Mucosa of rectum (tissue), 2 donors: ENCODE results near the gene PNLDC1.
"Not testable (repeated sequence)": the region's sequence is repeated elsewhere in the genome, so short reads cannot be mapped to it uniquely, and the experiment has no call there.

Source experiments
- H3K27ac ChIP-seq, 2 donors: one replicate each; pipeline ENCODE4 v1.7.0; 2013; ENCODE audit warnings: inconsistent platforms in 2 of 2, low read depth in 2 of 2, low read length in 2 of 2
- H3K27me3 ChIP-seq, 2 donors: one replicate each; pipeline ENCODE4 v1.7.0; 2013; ENCODE audit warnings: low read length in 2 of 2; ENCODE audit not compliant: control insufficient read depth in 2 of 2, insufficient read depth in 2 of 2
- H3K36me3 ChIP-seq, 2 donors: one replicate each; pipeline ENCODE4 v1.7.0; 2013; ENCODE audit warnings: low read length in 2 of 2; ENCODE audit not compliant: control insufficient read depth in 2 of 2, insufficient read depth in 2 of 2
- H3K4me1 ChIP-seq, 2 donors: one replicate each; pipeline ENCODE4 v1.7.0; 2013; ENCODE audit warnings: low read length in 2 of 2, mild to moderate bottlenecking in 1 of 2; ENCODE audit not compliant: control insufficient read depth in 2 of 2, insufficient read depth in 2 of 2
- H3K4me3 ChIP-seq, 2 donors: one replicate each; pipeline ENCODE4 v1.7.0; 2013; ENCODE audit warnings: low read length in 2 of 2
- H3K9ac ChIP-seq, 2 donors: one replicate each; pipeline ENCODE4 v1.7.0; 2013; ENCODE audit warnings: low read length in 2 of 2, low read depth in 1 of 2, mild to moderate bottlenecking in 1 of 2
- H3K9me3 ChIP-seq, 2 donors: one replicate each; pipeline ENCODE4 v1.7.0; 2013; ENCODE audit warnings: low read length in 2 of 2; ENCODE audit not compliant: control insufficient read depth in 2 of 2
- donor health status: healthy.
- donor health status: Normal muscosa, but diverticular disease.

Gene PNLDC1

DNA sequence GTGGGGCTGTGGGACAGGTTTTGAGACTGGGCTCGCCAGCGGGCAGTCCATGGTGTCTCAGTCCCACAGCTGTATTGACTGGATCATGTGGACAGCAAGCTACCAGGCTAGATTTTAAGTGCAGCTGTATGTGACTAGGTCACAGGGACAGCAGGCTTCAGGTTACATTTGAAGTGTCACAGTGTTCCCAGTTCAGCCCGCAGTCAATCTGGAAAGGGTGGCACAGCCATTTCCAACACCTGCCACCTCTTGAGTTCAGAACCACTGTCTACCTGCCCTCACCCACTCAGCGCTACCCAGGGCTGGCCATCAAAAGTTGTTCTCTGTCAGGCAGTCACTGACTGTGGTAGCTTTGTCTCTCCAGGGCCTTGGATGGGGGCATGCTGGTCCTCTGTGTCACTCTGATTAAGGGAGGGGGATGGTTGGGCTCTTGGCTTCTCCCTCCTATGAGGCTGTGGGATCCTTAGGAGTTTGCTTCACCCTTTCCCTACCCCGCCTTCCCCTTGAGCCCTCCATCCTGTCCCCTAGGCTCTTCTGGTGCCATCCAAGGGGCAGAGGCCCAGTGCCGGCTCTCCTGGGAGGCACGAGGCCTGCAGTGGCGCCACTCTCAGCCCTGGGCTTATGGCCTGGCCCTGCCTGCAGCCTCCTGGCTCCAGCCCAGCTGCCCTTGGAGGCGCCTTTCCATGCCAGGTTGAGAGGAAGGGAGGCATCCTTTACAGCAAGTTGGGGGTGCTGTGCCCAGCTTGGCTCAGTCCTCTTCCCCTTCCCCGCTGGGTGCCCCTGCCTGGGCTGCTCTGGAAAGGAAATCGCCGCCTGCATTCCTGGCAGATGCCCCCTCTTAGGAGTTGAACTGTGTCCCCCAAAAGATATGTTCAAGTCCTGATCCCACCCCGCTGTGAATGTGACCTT lies 44.9 kb downstream of the PNLDC1 start:
- H3K36me3 ChIP-seq, result no peaks in the 10 kb centered on the region
- no peaks in the 10 kb centered on the region for H3K27me3 ChIP-seq
- no peak overlapping the region for H3K27ac ChIP-seq
- no peak overlapping the region for H3K9ac ChIP-seq
- H3K9me3 ChIP-seq, result no peaks in the 10 kb centered on the region
- no peak overlapping the region for H3K4me3 ChIP-seq
- H3K4me1 ChIP-seq, result no peaks in the 10 kb centered on the region

DNA sequence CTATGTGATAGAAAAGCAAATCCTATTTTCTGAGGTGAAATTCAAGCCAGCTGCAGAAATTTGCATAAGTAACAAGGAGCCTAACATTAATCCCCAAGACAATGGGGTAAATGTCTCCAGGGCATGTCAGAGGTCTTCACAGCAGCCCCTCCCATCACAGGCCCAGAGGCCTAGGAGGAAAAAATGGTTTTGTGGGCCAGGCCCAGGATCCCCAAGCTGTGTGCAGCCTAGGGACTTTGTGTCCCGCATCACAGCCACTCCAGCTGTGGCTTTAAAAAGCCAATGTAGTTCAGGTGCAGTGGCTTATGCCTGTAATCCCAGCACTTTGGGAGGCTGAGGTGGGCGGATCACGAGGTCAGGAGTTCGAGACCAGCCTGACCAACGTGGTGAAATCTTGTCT lies 48.5 kb downstream of the PNLDC1 start:
- H3K36me3 ChIP-seq, H3K4me1 ChIP-seq, H3K4me3 ChIP-seq, H3K9me3 ChIP-seq, H3K27me3 ChIP-seq, H3K27ac ChIP-seq, H3K9ac ChIP-seq: not testable (repeated sequence)

- H3K27me3 ChIP-seq, H3K4me3 ChIP-seq, H3K9me3 ChIP-seq, H3K9ac ChIP-seq, H3K36me3 ChIP-seq, H3K4me1 ChIP-seq, H3K27ac ChIP-seq: not testable (repeated sequence)
Measured at GRCh38 chr6:159849851-159850250, 49.8 kb downstream of the PNLDC1 start.

DNA sequence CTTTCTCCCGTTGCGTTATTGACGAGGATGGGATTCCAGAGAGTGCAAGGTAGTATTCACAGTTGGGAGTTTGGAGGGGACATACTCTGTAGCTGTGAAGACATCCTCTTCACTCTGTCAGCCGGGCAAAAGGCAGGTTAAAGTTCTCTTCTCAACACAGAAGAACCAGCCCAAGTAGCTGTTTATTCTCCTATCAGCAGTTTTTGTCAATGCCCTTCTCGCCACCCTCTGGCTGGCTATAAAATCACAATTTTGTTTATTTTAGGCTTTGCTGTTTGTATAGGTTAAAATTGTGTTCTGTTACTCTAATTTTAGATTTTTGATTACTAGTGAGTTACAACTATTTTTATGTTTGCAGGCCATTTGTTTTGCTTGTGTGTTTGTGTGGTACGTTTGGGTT lies 52.8 kb downstream of the PNLDC1 start:
- no peaks in the 10 kb centered on the region for H3K36me3 ChIP-seq
- H3K27ac ChIP-seq, result no peak overlapping the region
- H3K4me1 ChIP-seq, result no peaks in the 10 kb centered on the region
- no peak overlapping the region for H3K9ac ChIP-seq
- no peak overlapping the region for H3K4me3 ChIP-seq
- no peaks in the 10 kb centered on the region for H3K9me3 ChIP-seq
- no peaks in the 10 kb centered on the region for H3K27me3 ChIP-seq

DNA sequence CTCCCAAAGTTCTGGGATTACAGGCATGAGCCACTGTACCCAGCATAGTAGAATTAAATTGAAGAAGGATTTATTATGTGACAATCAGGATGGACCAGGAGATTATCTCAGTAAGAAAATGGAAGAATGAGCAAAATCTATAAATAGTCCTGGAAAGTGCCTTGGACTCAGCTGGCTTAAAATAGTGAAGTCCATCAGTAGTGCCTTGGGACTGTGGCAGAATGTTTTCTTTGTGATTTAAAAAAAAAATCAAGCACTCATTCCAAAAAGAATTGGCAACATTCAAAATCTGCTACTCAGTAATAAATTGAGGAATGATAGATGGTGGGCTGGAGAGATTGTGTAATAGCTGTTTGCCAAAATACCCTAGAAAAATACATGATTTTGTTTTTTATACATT lies 53.7 kb downstream of the PNLDC1 start:
- Histone ChIP-seq H3K9ac (no peak overlapping the region), H3K4me1 (no peaks in the 10 kb centered on the region), H3K27ac (no peak overlapping the region), H3K36me3 (no peaks in the 10 kb centered on the region), H3K27me3 (no peaks in the 10 kb centered on the region), H3K4me3 (no peak overlapping the region), H3K9me3 (no peaks in the 10 kb centered on the region)

- H3K4me1 ChIP-seq, result no peaks in the 10 kb centered on the region
- H3K9ac ChIP-seq, result no peak overlapping the region
- H3K4me3 ChIP-seq, result no peak overlapping the region
- H3K9me3 ChIP-seq, result no peaks in the 10 kb centered on the region
- no peak overlapping the region for H3K27ac ChIP-seq
- no peaks in the 10 kb centered on the region for H3K27me3 ChIP-seq
- no peaks in the 10 kb centered on the region for H3K36me3 ChIP-seq
Measured at GRCh38 chr6:159854959-159855358, 54.9 kb downstream of the PNLDC1 start.

DNA sequence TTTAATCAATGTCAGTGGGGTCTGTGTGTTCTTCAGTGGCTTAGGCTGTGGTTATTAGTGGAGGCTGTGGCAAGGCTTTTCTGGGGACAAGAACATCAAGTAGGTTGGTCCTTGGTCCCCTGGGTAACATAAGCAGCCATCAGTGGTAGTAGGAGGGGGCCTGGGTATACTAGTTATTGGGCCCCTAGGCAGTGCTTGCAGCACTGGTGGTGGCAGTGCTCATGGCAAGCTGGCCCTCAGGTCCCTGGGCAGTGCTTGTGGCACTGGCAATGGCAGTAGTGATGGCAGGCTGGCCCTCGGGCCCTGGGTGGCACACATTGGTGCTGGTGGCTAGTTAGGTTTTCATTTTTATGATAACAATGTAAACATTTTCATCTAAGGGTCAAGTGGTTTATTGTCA lies 58.2 kb downstream of the PNLDC1 start:
- no peak overlapping the region for H3K4me3 ChIP-seq
- no peaks in the 10 kb centered on the region for H3K9me3 ChIP-seq
- H3K36me3 ChIP-seq, result no peaks in the 10 kb centered on the region
- no peak overlapping the region for H3K27ac ChIP-seq
- no peaks in the 10 kb centered on the region for H3K27me3 ChIP-seq
- no peaks in the 10 kb centered on the region for H3K4me1 ChIP-seq
- no peak overlapping the region for H3K9ac ChIP-seq

- H3K27ac ChIP-seq, result no peak overlapping the region
- no peaks in the 10 kb centered on the region for H3K4me1 ChIP-seq
- H3K36me3 ChIP-seq, result no peaks in the 10 kb centered on the region
- H3K9ac ChIP-seq, result no peak overlapping the region
- no peaks in the 10 kb centered on the region for H3K9me3 ChIP-seq
- H3K4me3 ChIP-seq, result no peak overlapping the region
- no peaks in the 10 kb centered on the region for H3K27me3 ChIP-seq
Measured at GRCh38 chr6:159860482-159860881, 60.4 kb downstream of the PNLDC1 start.

DNA sequence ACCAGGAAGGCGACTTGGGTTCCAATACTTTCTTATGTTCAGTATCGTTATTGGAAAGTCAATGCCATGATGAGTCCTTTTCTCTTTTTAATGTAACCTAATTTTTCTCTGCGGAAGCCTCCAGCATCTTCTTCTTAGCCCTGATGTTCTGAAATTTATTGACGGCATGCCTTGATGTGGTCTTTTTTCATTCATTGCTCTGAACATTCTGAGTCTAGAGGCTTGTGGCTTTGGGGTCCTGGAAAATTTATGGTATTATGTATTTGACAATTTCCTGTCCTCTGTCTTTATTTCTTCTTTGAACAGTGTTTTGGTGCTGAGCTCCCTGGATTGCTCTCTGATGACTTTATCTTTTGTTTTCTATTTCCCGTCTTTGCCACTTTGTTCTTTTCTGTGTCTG lies 62.0 kb downstream of the PNLDC1 start:
- no peaks in the 10 kb centered on the region for H3K4me1 ChIP-seq
- no peaks in the 10 kb centered on the region for H3K36me3 ChIP-seq
- no peaks in the 10 kb centered on the region for H3K27me3 ChIP-seq
- no peaks in the 10 kb centered on the region for H3K9me3 ChIP-seq
- no peak overlapping the region for H3K9ac ChIP-seq
- H3K4me3 ChIP-seq, result no peak overlapping the region
- no peak overlapping the region for H3K27ac ChIP-seq

DNA sequence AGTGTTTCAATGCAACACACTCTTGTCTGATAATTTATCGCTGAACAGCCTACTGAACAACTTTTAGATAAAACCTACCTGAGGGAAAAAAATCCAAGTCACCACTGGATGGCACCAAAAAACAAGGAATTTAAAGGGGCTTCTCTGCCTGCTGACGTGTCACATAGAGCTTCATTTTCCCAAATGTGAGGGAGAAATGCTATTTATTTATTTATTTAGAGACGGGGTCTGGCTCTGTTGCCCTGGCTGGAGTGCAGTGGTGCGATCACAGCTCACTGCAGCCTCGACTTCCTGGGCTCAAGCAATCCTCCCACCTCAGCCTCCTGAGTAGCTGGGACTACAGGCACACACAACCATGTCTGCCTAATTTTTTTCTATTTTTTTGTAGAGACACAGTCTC lies 63.3 kb downstream of the PNLDC1 start:
- not testable (repeated sequence) for H3K27ac ChIP-seq, H3K9ac ChIP-seq, H3K9me3 ChIP-seq, H3K36me3 ChIP-seq, H3K4me3 ChIP-seq, H3K27me3 ChIP-seq, H3K4me1 ChIP-seq
